Cardiac atrium fibroblast (primary cell): Measurements from ENCODE around the gene PLEKHO2. TPM values are rescaled to one million over a fixed set of nuclear protein-coding genes. Genes with fewer than 3 reads are reported as not detected.

Source experiments
- total RNA-seq: library from RNA; depleted of rRNA; stranded (reverse); fragments of >200 nt; gene quantifications from 2 replicates; pipeline ENCODE4 v1.2.3, GENCODE V29; 2015

The PLEKHO2 gene
- total RNA-seq, result 25.1 and 27.1 TPM in 2 replicates

GRCh38 chr15:64841344-64842095 lies at the start of gene PLEKHO2:
PLEKHO2 (plus strand) TSS chr15:64841915; CDS start chr15:64842017, 102 bp downstream.

DNA sequence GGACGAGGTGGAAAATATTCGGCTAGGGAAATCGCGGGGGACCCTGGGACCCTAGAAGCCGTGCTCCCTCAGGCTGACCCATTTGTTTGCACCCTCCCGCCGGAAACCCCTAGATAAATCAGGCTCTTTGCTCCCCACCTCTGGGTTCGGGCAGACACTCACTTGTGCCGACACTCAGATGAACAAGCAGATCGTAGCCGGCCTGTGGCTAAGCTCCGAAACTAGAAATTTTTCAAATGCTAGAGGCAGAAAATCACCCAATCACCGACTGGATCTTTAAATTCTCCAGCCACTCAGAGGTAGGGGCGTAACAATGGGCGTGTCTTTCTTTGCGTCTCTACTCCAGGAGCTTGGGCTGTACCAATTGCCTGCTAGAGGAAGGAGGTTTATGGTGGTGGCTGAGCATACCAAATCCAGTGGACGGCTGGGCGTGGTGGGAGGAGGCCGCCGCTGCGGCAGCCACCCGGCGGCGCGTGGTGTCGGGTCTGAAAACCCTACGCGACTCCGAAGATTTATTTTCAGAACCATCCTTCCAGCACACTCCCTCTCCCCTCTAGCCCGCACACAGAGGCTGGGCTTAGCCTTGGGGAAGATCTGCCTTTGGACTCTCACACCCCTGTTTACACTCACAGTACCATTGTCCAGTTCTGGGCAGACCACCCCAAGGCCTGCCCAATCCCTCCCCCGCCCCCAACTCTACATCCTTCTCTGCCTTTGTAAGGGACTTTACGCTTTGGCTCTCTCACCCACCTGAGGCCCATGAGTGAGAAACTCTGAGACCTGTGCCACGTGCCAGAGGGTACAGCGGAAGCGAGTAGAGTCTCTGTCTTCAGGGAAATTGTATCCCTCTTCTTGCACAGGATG lies 16.1 kb upstream of the PLEKHO2 start, which contains the start of gene PIF1:
Gene PIF1 (minus strand): TSS at position 217 of the 864 bp plus-strand sequence. CDS start 1,312 bp downstream, outside the sequence.

DNA sequence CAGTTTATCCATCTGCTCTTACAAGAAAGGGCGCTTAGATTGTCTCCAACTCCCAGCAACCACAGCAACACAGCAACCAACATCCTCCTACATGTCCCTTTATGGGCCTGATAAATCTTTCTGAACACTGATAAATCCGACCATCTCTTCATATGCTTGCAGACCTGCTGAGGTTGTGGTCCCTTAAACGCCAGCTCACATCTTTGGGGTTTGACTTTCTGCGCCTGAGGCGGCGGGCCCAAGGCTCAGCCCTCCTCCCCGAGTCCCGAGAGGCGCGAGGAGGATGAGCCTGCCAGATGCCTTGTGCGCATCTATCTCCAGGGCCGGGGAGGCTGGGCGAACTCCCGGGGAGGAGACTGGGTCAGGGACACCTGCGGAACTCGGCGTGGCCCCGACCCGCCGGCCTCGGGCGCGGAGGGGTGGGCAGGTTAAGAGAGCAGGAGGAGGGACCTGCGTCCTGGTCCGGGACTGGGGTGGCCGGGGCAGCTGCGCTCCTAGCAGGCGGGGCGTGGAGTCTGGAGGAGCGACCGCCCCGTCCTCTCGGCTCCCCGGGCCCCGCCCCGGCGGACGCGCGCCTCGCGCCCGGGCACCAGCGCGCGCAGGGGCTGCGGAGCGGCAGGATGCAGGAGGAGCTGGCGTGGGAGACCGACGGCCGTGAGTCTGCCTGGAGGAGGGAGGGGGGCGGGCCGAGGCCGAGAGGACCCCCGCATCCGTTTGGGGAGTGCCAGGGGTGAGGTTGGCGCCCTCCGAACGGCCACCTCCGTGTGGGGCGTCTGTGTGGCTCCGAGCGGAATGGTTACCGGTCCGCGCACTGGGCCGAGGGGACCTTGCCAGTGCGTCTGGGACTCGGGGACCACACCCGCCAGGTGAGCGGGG lies 69.8 kb downstream of the PLEKHO2 start, which contains the start of gene ANKDD1A:
Gene ANKDD1A (plus strand): TSS at position 592 of the 876 bp plus-strand sequence. CDS start 29 bp downstream, at position 621.

Other genes starting within 250 kb of the PLEKHO2 start
- gene RBPMS2, start 66.3 kb upstream of the PLEKHO2 start, total RNA-seq, result under 0.01 TPM in 1 of 2 replicates, not detected in the other
- gene PIF1, start 16.3 kb upstream of the PLEKHO2 start, total RNA-seq, result 5.8 and 8.5 TPM in 2 replicates
- gene ANKDD1A, start 70.0 kb downstream of the PLEKHO2 start, total RNA-seq, result 2.3 and 5.4 TPM in 2 replicates
- 45.3 and 48.9 TPM in 2 replicates for gene SPG21, start 148.0 kb downstream of the PLEKHO2 start, total RNA-seq
- 19.0 and 20.9 TPM in 2 replicates for gene MTFMT, start 187.7 kb downstream of the PLEKHO2 start, total RNA-seq
- gene SLC51B, start 203.5 kb downstream of the PLEKHO2 start, total RNA-seq, result not detected in 2 replicates
- 3.1 and 4.2 TPM in 2 replicates for gene RASL12, start 226.1 kb downstream of the PLEKHO2 start, total RNA-seq
- gene KBTBD13, start 234.8 kb downstream of the PLEKHO2 start, total RNA-seq, result not detected in 2 replicates